SH-SY5Y (cell line): Measurements from ENCODE around the gene DNAI7.

Source experiments
- GATA2 ChIP-seq: IDR thresholded peaks from 2 replicates; pipeline ENCODE4 v1.6.1; 2011; ENCODE audit warnings: mild to moderate bottlenecking, low read depth, low read length
- GATA3 ChIP-seq: IDR thresholded peaks from 2 replicates; pipeline ENCODE4 v1.6.1; 2011; ENCODE audit warnings: low read depth, mild to moderate bottlenecking, low read length, moderate library complexity

Gene DNAI7

DNA sequence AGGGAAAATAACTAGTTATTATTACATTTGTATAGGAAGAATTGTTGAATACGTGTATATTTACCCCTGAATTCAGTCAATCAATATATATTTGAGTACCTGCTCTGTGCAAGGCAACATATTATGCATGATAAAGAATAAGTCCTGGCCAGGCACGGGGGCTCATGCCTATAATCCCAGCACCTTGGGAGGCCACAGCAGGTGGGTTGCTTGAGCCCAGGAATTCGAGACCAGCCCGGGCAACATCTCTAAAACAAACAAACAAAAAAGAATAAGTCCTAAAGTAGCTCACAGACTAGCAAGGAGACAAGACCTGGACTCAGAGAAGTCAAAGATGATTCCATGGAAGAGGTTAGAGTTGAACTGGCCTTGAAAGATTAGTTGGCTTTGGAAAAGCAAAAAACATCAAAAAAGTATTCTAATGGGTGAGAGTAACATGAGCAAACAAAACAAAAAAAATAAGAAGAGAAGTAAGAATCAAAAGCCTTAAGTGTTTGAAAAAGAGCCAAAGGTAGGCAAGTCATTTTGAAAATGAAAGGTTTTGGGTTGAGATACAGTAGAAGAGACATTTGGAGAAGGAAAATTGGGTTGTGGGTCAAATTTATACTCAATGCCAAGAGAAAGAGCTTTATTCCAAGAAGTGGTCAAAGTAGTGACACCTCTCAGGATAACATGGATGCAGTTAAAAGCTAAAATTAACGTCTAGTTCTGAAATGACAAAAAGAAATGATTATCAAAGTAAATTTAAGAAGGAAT is 130.9 kb downstream of the DNAI7 start:
- TF ChIP-seq GATA3, result no peak
- TF ChIP-seq GATA2, result no peak

DNA sequence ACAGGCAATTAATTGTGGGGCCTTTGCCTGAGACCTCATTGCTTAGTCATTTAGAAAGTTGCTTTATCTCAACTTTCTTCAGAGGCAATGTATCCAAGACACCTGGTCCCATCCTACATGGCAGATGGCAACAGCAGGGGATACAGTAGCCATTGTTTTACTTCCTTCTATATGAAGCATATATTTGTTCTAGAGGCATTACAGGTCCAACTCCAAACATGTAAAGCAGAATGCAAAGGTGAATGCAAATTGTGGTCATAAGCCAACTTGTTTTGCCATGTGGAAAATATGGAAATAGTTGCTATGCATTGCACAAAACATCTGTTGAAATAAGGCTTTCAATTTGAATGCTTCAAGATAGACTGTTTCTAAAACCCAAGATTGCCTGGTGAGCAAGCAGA is 136.3 kb downstream of the DNAI7 start:
- TF ChIP-seq GATA2 (no peak), GATA3 (no peak)
